ENCODE results near the gene DGUOK.

- TF ChIP-seq YY1 (IDR thresholded peaks at IDR 0.05; ENCODE audit: insufficient read depth, insufficient read length), result no peak
- no peak for TF ChIP-seq SUZ12 (IDR thresholded peaks at IDR 0.05; ENCODE audit: extremely low read depth, insufficient read depth, insufficient read length)
- TF ChIP-seq ZNF274 (IDR thresholded peaks at IDR 0.05; ENCODE audit: low read depth, low read length), result no peak
Measured at GRCh38 chr2:73972846-73973245, 46.2 kb downstream of the DGUOK start.

Measured in NT2/D1 (cell line).